Kidney capillary endothelial cell (primary cell): ENCODE data around the gene EVPL.
"Not testable (repeated sequence)": the region's sequence is repeated elsewhere in the genome, so short reads cannot be mapped to it uniquely, and the experiment has no call there.

Source experiments
- DNase-seq: peaks from one replicate; pipeline ENCODE4 v3.0.0-alpha.2; 2018; ENCODE audit warnings: low spot score

Gene EVPL

GRCh38 chr17:76027159-76027839 is at the start of gene EVPL:
Gene EVPL (minus strand): TSS chr17:76027306. CDS start chr17:76027198, 108 bp downstream.
- DNase-seq, result no peak

GRCh38 chr17:76076146-76076764 is 49.1 kb upstream of the EVPL start:
- DNase-seq, result no peak

GRCh38 chr17:76075364-76076145 is 48.4 kb upstream of the EVPL start:
- no peak for DNase-seq

- no peak for DNase-seq
Observed at GRCh38 chr17:76074390-76075363, 47.6 kb upstream of the EVPL start, which contains the start of gene GALR2. Gene GALR2 (plus strand): TSS chr17:76074781. CDS start chr17:76074884, 103 bp downstream.

GRCh38 chr17:76072148-76072858 is 45.2 kb upstream of the EVPL start, which contains the start of gene SRP68:
Gene SRP68 (minus strand): TSS chr17:76072517. CDS start chr17:76072491, 26 bp downstream.
- DNase-seq, result peak; percentile 89

- DNase-seq, result no peak
Observed at GRCh38 chr17:76071531-76072147, 44.5 kb upstream of the EVPL start.

- no peak for DNase-seq
Observed at GRCh38 chr17:76065775-76066174, 38.7 kb upstream of the EVPL start.

- DNase-seq, result no peak
Observed at GRCh38 chr17:76063875-76064546, 36.9 kb upstream of the EVPL start.

GRCh38 chr17:76058264-76058663 is 31.2 kb upstream of the EVPL start:
- not testable (repeated sequence) for DNase-seq

GRCh38 chr17:76056882-76057281 is 29.8 kb upstream of the EVPL start:
- no peak for DNase-seq

- no peak for DNase-seq
Observed at GRCh38 chr17:76054112-76054476, 27.0 kb upstream of the EVPL start.

- DNase-seq, result no peak
Observed at GRCh38 chr17:76053246-76054111, 26.4 kb upstream of the EVPL start.

GRCh38 chr17:76051561-76051960 is 24.5 kb upstream of the EVPL start:
- DNase-seq, result no peak

- no peak for DNase-seq
Observed at GRCh38 chr17:76050538-76051467, 23.7 kb upstream of the EVPL start.

- no peak for DNase-seq
Observed at GRCh38 chr17:76049836-76050537, 22.9 kb upstream of the EVPL start.

GRCh38 chr17:76049239-76049638 is 22.1 kb upstream of the EVPL start:
- no peak for DNase-seq

- DNase-seq, result no peak
Observed at GRCh38 chr17:76048711-76049110, 21.6 kb upstream of the EVPL start.
